Panc1 (cell line): ENCODE results near the gene CDC25B. TPM values are rescaled to one million over a fixed set of nuclear protein-coding genes. Genes with fewer than 3 reads are reported as not detected.

Experiments
- ATAC-seq: fragments of 200-7000 bp; cut with Tn5 transposase; 2 replicates; pipeline ENCODE4 v1.9.1; 2020; ENCODE audit warnings: mild to moderate bottlenecking, moderate library complexity
- BruUV-seq: library from RNA; stranded (reverse); fragments of 400-500 nt; replicated peaks from 2 replicates; lab custom pipeline; 2021; lab: Mats Ljungman, UMichigan
- CTCF ChIA-PET: fragments of 300-600 bp; sonication (Branson Sonifier 250); formaldehyde crosslinking; loops from one replicate; lab custom pipeline; 2022; ENCODE audit warnings: antibody characterized with exemption; lab: Charles Lee
- POLR2A ChIA-PET: fragments of 300-600 bp; sonication (Branson Sonifier 250); formaldehyde crosslinking; loops from one replicate; lab custom pipeline; 2022; ENCODE audit warnings: antibody characterized with exemption; lab: Charles Lee
- DNase-seq: peaks from one replicate; pipeline ENCODE4 v3.0.0-alpha.2; 2010; ENCODE audit warnings: low read depth, low spot score
- H3K27ac ChIP-seq: 2 replicates; pipeline ENCODE4 v1.5.1; 2011; ENCODE audit warnings: mild to moderate bottlenecking, low read length, inconsistent platforms
- H3K27me3 ChIP-seq: fragments of 200-500 bp; sonication (Bioruptor generic); 2 replicates; pipeline ENCODE4 v1.6.0; 2014; ENCODE audit warnings: low read length, inconsistent platforms; ENCODE audit not compliant: control insufficient read depth, insufficient read depth
- H3K36me3 ChIP-seq: fragments of 200-500 bp; sonication (Bioruptor generic); 2 replicates; pipeline ENCODE4 v1.5.1; 2014; ENCODE audit warnings: inconsistent platforms, mild to moderate bottlenecking, low read length, moderate library complexity; ENCODE audit not compliant: control insufficient read depth, insufficient read depth
- H3K4me1 ChIP-seq: 2 replicates; pipeline ENCODE4 v1.5.1; 2011; ENCODE audit warnings: inconsistent platforms, mild to moderate bottlenecking, low read length, moderate library complexity; ENCODE audit not compliant: control insufficient read depth, insufficient read depth
- H3K4me3 ChIP-seq, 2 experiments: 2 replicates each; pipeline ENCODE4 v1.5.1; 2011 to 2012; ENCODE audit warnings: low read depth in 2 of 2, low read length in 2 of 2, mild to moderate bottlenecking in 2 of 2, inconsistent platforms in 1 of 2, moderate library complexity in 1 of 2
- H3K9me3 ChIP-seq: fragments of 200-500 bp; sonication (Bioruptor generic); 2 replicates; pipeline ENCODE4 v1.5.1; 2014; ENCODE audit warnings: low read depth, mild to moderate bottlenecking, inconsistent platforms, low read length, moderate library complexity; ENCODE audit not compliant: control insufficient read depth, insufficient read depth
- CTCF ChIP-seq: fragments of 450-650 bp; IDR thresholded peaks from 2 replicates; pipeline ENCODE4 v1.5.1; 2017; ENCODE audit warnings: mild to moderate bottlenecking
- POLR2AphosphoS5 ChIP-seq: IDR thresholded peaks from 2 replicates; pipeline ENCODE4 v1.6.1; 2012; ENCODE audit warnings: mild to moderate bottlenecking, low read depth, low read length, moderate library complexity
- REST ChIP-seq, 2 experiments: IDR thresholded peaks; 2 replicates each; pipeline ENCODE4 v1.6.1; 2011 to 2012; ENCODE audit warnings: low read depth in 2 of 2, control low read depth in 1 of 2, low read length in 1 of 2, mild to moderate bottlenecking in 1 of 2, moderate library complexity in 1 of 2; ENCODE audit not compliant: insufficient read depth in 1 of 2
- SIN3A ChIP-seq: IDR thresholded peaks from 2 replicates; pipeline ENCODE4 v1.6.1; 2012; ENCODE audit warnings: low read depth, mild to moderate bottlenecking, low read length, moderate library complexity, borderline replicate concordance; ENCODE audit not compliant: insufficient read depth
- TCF7L2 ChIP-seq: IDR thresholded peaks from 2 replicates; pipeline ENCODE4 v1.6.1; 2011; ENCODE audit warnings: mild to moderate bottlenecking, low read depth, low read length, inconsistent platforms
- in situ Hi-C: cut with HindIII; loops from 2 replicates; pipeline ENCODE4 v1.10.0; 2016; ENCODE audit warnings: low sequenced_read_pairs, low pct_unique_long_range_greater_than_20kb
- intact Hi-C: fragments of 100-400 bp; cut with micrococcal nuclease; formaldehyde crosslinking; loops from one replicate; pipeline ENCODE4 v1.10.0; 2022; ENCODE audit not compliant: unreplicated experiment
- total RNA-seq: library from RNA; stranded (reverse); gene quantifications from one replicate; pipeline ENCODE4 v1.2.1, GENCODE V29; 2021; ENCODE audit not compliant: unreplicated experiment

Gene CDC25B
- total RNA-seq, 1 experiment from 2014 or later = 170 TPM

DNA sequence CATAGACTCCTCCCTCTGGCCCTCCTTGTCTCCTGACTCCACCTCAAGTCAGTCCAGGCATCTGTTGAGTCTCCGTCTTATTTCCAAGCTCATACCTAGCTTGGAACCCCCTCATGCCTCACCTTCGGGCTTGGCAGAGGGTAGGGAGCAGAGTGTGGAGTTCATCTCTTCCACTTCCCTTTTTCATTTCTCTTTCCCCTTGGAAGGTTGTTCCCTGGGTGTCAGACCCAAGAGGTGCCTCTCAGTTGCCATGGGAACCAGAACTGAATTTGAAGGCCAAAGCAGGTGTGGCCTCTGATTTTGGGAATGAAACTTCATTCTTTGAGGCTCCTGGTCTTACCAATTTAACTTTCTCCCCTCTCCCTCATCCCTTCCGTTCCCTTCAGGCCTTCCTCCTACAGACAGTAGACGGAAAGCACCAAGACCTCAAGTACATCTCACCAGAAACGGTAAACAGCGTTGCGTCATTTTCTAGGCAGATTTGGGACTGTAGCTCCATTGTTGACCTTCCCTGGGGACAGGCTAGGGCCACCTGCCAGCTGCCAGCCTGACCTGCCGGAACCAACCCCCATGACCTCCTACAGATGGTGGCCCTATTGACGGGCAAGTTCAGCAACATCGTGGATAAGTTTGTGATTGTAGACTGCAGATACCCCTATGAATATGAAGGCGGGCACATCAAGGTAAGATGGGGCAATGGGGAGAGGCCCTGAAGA is 6.6 kb downstream of the CDC25B start:
- Histone ChIP-seq H3K4me3 (no peak overlapping the region), H3K36me3 (peaks cover 2% of the 10 kb centered on the region), H3K27ac (peak overlapping the region; percentile 37), H3K4me1 (peaks cover 42% of the 10 kb centered on the region), H3K27me3 (no peaks in the 10 kb centered on the region), H3K9me3 (no peaks in the 10 kb centered on the region)
- ATAC-seq (no peak), DNase-seq (no peak)
- CTCF ChIA-PET = no interaction called here
- BruUV-seq = no TSS peak
- POLR2A ChIA-PET = no interaction called here
- no peak for TF ChIP-seq TCF7L2
- TF ChIP-seq SIN3A = no peak
- no peak for TF ChIP-seq CTCF
- no peak for TF ChIP-seq POLR2AphosphoS5
- no peak for TF ChIP-seq REST (IDR thresholded peaks at IDR 0.05; ENCODE audit: insufficient read depth in 1 of 2, low read depth in 2 of 2, low read length in 1 of 2)
- in situ Hi-C loops (no loop called here), intact Hi-C loops (no loop called here)

- DNase-seq (no peak), ATAC-seq (no peak)
- peaks cover 42% of the 10 kb centered on the region for H3K4me1 ChIP-seq
- no peaks in the 10 kb centered on the region for H3K27me3 ChIP-seq
- ChIA-PET CTCF (no interaction called here), POLR2A (no interaction called here)
- BruUV-seq = no TSS peak
- intact Hi-C loops = no loop called here
- no peaks in the 10 kb centered on the region for H3K9me3 ChIP-seq
- TF ChIP-seq REST (IDR thresholded peaks at IDR 0.05; ENCODE audit: insufficient read depth in 1 of 2, low read depth in 2 of 2, low read length in 1 of 2) (0 out of 4 replicates have a peak, but pooled peaks of 1 of the 2 experiments have one; percentile 28), TCF7L2 (no peak)
- in situ Hi-C loops = no loop called here
- H3K36me3 ChIP-seq = no peaks in the 10 kb centered on the region; the same call in 1 of the 2 replicates
- H3K4me3 ChIP-seq = no peak overlapping the region
- H3K27ac ChIP-seq = peak overlapping the region; percentile 37; the same call in 1 of the 2 replicates
Measured at GRCh38 chr20:3803289-3803688, 7.2 kb downstream of the CDC25B start.
